WTC11 (cell line): ENCODE measurements around the gene TERC. TPM values are rescaled to one million over a fixed set of nuclear protein-coding genes. Genes with fewer than 3 reads are reported as not detected.
"Not testable (repeated sequence)": the region's sequence is repeated elsewhere in the genome, so short reads cannot be mapped to it uniquely, and the experiment has no call there.

ENCODE experiments used
- ATAC-seq: fragments of 200-7000 bp; cut with Tn5 transposase; 2 replicates; pipeline ENCODE4 v1.10.0; 2021; ENCODE audit warnings: mild to moderate bottlenecking, moderate library complexity
- CTCF ChIA-PET: fragments of 300-600 bp; sonication (Branson Sonifier 250); formaldehyde crosslinking; loops from one replicate; lab custom pipeline; 2021; ENCODE audit warnings: antibody characterized with exemption; lab: Charles Lee
- POLR2A ChIA-PET: fragments of 350-600 bp; sonication (Branson Sonifier 250); formaldehyde crosslinking; loops from one replicate; lab custom pipeline; 2021; ENCODE audit warnings: antibody characterized with exemption; lab: Charles Lee
- DNase-seq: peaks from one replicate; pipeline ENCODE4 v3.0.0; 2021; ENCODE audit warnings: low spot score
- H3K27ac Mint-ChIP-seq: 2 replicates; pipeline ENCODE4 v1.8.0; 2021; ENCODE audit warnings: mixed read lengths
- H3K27me3 Mint-ChIP-seq: 2 replicates; pipeline ENCODE4 v1.8.0; 2021; ENCODE audit warnings: low read depth, mild to moderate bottlenecking, moderate library complexity, mixed read lengths
- H3K36me3 Mint-ChIP-seq: 2 replicates; pipeline ENCODE4 v1.8.0; 2021; ENCODE audit warnings: mixed read lengths
- H3K4me1 Mint-ChIP-seq: 2 replicates; pipeline ENCODE4 v1.8.0; 2022; ENCODE audit warnings: mixed read lengths
- H3K4me3 Mint-ChIP-seq: 2 replicates; pipeline ENCODE4 v1.8.0; 2021; ENCODE audit warnings: mild to moderate bottlenecking, moderate library complexity, mixed read lengths
- H3K9me3 Mint-ChIP-seq: 2 replicates; pipeline ENCODE4 v1.8.0; 2021; ENCODE audit warnings: mixed read lengths
- ATF1 ChIP-seq: sonication (generic); formaldehyde crosslinking; IDR thresholded peaks from 2 replicates; pipeline ENCODE4 v1.8.1; 2023; ENCODE audit warnings: mild to moderate bottlenecking, moderate library complexity, missing genetic modification reagents
- MXD4 ChIP-seq: fragments of 250-450 bp; sonication (Bioruptor Pico); IDR thresholded peaks from 2 replicates; pipeline ENCODE4 v1.8.0; 2021; ENCODE audit warnings: mild to moderate bottlenecking, moderate library complexity, borderline replicate concordance
- PRRX2 ChIP-seq: fragments of 250-450 bp; sonication (Bioruptor Pico); IDR thresholded peaks from 2 replicates; pipeline ENCODE4 v1.8.0; 2021; ENCODE audit warnings: mild to moderate bottlenecking
- RELA ChIP-seq: sonication (generic); formaldehyde crosslinking; IDR thresholded peaks from 2 replicates; pipeline ENCODE4 v1.8.1; 2022; ENCODE audit warnings: missing genetic modification reagents, mild to moderate bottlenecking, borderline replicate concordance
- ZNF671 ChIP-seq: fragments of 250-450 bp; sonication (Bioruptor Pico); IDR thresholded peaks from 2 replicates; pipeline ENCODE4 v1.8.0; 2021; ENCODE audit warnings: mild to moderate bottlenecking
- total RNA-seq: library from RNA; stranded (reverse); gene quantifications from 3 replicates; pipeline ENCODE4 v1.2.3, GENCODE V29; 2021
- TF ChIP-seq, protein P1 (sequence below): sonication (generic); formaldehyde crosslinking; conservative IDR thresholded peaks from 2 replicates; pipeline ENCODE4 v1.8.1; 2023; ENCODE audit warnings: mild to moderate bottlenecking, low read depth, missing genetic modification reagents, moderate library complexity
- TF ChIP-seq, protein P2 (sequence below): fragments of 200-600 bp; IDR thresholded peaks from 2 replicates; pipeline ENCODE4 v1.8.0; 2022; ENCODE audit warnings: antibody characterized with exemption

Gene TERC
- total RNA-seq, 1 experiment from 2014 or later: 34.3 TPM

DNA sequence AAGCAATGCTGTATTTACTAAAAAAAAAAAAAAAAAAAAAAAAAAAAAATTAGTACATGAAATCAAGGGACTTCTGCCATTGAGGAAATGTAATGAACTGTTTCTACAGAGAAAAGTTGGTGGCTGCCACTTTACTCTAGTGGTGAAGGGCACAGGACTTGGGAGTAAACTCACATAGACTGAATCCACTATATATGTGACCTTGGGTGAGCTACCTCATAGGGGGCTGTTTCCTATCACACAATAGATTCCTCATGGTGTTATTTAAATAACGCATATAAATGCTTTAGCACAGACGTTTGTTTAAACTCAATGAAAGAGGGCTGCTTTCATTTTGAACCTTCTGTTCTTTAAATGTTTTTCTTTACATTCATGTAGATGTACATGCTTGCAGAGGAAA lies 25.8 kb downstream of the TERC start (continued):
- TF ChIP-seq PRRX2 (CRISPR knock-in tag) (no peak), MXD4 (CRISPR knock-in tag) (no peak), ZNF671 (CRISPR knock-in tag) (no peak), ATF1 (CRISPR knock-in tag) (no peak), RELA (no peak)
- TF ChIP-seq, all 79 proteins: peak for 0

DNA sequence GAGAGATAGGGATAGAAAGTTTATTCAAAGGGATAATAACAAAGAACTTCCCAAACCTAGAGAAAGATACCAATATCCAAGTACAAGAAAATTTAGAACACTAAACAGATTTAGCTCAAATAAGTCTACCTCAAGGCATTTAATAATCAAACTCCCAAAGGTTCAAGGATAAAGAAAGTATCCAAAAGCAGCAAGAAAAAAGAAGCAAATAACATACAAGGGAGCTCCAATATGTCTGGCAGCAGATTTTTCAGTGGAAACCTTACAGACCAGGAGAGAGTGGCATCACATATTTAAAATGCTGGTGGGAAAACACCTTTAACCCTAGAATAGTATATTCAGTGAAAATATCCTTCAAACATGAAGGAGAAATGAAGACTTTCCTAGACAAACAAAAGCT lies 33.0 kb downstream of the TERC start:
- H3K4me1 Mint-ChIP-seq: not testable (repeated sequence)

DNA sequence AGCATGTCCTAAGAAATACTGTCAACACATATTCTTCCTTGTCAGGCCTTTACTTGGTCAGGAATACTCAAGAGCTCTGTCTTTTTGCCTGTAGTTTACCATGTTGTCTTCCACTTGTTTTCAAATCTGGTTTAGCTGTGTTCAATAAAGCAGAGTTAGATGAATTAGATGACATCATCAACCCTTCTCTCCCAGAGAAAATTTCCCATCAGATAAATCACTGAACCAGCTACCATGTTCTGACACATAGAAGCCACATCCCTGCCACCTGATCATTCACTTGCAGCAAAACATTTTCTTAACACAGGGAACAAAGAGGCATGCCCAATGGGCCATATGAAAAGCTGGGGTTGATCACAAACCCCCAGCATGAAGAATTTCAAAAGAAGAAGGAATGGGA lies 42.1 kb downstream of the TERC start:
- TF ChIP-seq, protein P1, sequence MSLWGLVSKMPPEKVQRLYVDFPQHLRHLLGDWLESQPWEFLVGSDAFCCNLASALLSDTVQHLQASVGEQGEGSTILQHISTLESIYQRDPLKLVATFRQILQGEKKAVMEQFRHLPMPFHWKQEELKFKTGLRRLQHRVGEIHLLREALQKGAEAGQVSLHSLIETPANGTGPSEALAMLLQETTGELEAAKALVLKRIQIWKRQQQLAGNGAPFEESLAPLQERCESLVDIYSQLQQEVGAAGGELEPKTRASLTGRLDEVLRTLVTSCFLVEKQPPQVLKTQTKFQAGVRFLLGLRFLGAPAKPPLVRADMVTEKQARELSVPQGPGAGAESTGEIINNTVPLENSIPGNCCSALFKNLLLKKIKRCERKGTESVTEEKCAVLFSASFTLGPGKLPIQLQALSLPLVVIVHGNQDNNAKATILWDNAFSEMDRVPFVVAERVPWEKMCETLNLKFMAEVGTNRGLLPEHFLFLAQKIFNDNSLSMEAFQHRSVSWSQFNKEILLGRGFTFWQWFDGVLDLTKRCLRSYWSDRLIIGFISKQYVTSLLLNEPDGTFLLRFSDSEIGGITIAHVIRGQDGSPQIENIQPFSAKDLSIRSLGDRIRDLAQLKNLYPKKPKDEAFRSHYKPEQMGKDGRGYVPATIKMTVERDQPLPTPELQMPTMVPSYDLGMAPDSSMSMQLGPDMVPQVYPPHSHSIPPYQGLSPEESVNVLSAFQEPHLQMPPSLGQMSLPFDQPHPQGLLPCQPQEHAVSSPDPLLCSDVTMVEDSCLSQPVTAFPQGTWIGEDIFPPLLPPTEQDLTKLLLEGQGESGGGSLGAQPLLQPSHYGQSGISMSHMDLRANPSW (CRISPR knock-in tag): no peak
- TF ChIP-seq, protein P2, sequence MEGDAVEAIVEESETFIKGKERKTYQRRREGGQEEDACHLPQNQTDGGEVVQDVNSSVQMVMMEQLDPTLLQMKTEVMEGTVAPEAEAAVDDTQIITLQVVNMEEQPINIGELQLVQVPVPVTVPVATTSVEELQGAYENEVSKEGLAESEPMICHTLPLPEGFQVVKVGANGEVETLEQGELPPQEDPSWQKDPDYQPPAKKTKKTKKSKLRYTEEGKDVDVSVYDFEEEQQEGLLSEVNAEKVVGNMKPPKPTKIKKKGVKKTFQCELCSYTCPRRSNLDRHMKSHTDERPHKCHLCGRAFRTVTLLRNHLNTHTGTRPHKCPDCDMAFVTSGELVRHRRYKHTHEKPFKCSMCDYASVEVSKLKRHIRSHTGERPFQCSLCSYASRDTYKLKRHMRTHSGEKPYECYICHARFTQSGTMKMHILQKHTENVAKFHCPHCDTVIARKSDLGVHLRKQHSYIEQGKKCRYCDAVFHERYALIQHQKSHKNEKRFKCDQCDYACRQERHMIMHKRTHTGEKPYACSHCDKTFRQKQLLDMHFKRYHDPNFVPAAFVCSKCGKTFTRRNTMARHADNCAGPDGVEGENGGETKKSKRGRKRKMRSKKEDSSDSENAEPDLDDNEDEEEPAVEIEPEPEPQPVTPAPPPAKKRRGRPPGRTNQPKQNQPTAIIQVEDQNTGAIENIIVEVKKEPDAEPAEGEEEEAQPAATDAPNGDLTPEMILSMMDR: no peak
- Mint-ChIP-seq H3K9me3 (peaks cover 7% of the 10 kb centered on the region), H3K27me3 (no peaks in the 10 kb centered on the region), H3K4me1 (no peaks in the 10 kb centered on the region), H3K27ac (no peak overlapping the region), H3K4me3 (no peak overlapping the region), H3K36me3 (no peaks in the 10 kb centered on the region; the same call in 1 of the 2 replicates)
- CTCF ChIA-PET: no interaction called here
- ATAC-seq: no peak
- no peak for DNase-seq
- POLR2A ChIA-PET: no interaction called here

More for the DNA sequence above, 33.0 kb downstream of the TERC start:
- H3K4me3 Mint-ChIP-seq, H3K27me3 Mint-ChIP-seq, ATAC-seq, POLR2A ChIA-PET, CTCF ChIA-PET, DNase-seq, H3K27ac Mint-ChIP-seq: not testable (repeated sequence)
- Mint-ChIP-seq H3K36me3 (peaks cover 50% of the 10 kb centered on the region), H3K9me3 (peaks cover 51% of the 10 kb centered on the region)

DNA sequence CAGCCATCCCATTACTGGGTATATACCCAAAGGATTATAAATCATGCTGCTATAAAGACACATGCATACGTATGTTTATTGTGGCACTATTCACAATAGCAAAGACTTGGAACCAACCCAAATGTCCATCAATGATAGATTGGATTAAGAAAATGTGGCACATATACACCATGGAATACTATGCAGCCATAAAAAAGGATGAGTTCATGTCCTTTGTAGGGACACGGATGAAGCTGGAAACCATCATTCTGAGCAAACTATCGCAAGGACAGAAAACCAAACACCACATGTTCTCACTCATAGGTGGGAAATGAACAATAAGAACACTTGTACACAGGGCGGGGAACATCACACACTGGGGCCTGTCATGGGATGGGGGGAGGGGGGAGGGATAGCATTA lies 46.4 kb downstream of the TERC start:
- H3K27ac Mint-ChIP-seq, DNase-seq, CTCF ChIA-PET, H3K4me3 Mint-ChIP-seq, POLR2A ChIA-PET, H3K27me3 Mint-ChIP-seq, ATAC-seq, H3K36me3 Mint-ChIP-seq, H3K4me1 Mint-ChIP-seq: not testable (repeated sequence)
- H3K9me3 Mint-ChIP-seq: peaks cover 12% of the 10 kb centered on the region

Other genes starting within 250 kb of the TERC start
- gene MECOM, start 101.3 kb downstream of the TERC start, total RNA-seq: 4.1 to 12.5 TPM (median 4.7 TPM) in 3 replicates
- gene ACTRT3, start 4.5 kb upstream of the TERC start, total RNA-seq: 2.3 to 2.7 TPM (median 2.4 TPM) in 3 replicates
- gene MYNN, start 8.3 kb upstream of the TERC start, total RNA-seq: 14.3 to 14.5 TPM (median 14.3 TPM) in 3 replicates
- 0.09 to 0.34 TPM (median 0.18 TPM) in 3 replicates for gene LRRIQ4, start 47.8 kb upstream of the TERC start, total RNA-seq
- 5.3 to 8.3 TPM (median 6.0 TPM) in 3 replicates for gene LRRC34, start 47.8 kb upstream of the TERC start, total RNA-seq
- not detected in 3 replicates for gene LRRC31, start 104.9 kb upstream of the TERC start, total RNA-seq
- gene SAMD7, start 146.5 kb upstream of the TERC start, total RNA-seq: not detected in 3 replicates
- gene SEC62, start 201.7 kb upstream of the TERC start, total RNA-seq: 51.2 to 61.0 TPM (median 52.5 TPM) in 3 replicates